ENCODE measurements around the gene EIF4G3. TPM values are rescaled to one million over a fixed set of nuclear protein-coding genes. Genes with fewer than 3 reads are reported as not detected.

EIF4G3 gene
- polyA plus RNA-seq, 1 donor (not counting 4 experiments of a cell fraction or from before 2014, with no cell fraction given), result 44.6 TPM

- Histone ChIP-seq H3K36me3 (ENCODE audit: control insufficient read depth in 2 of 2, extremely low read depth in 1 of 2, insufficient read depth in 2 of 2, low read length in 2 of 2) (no peaks in the 10 kb centered on the region), H3K4me3 (ENCODE audit: control insufficient read depth in 2 of 3, extremely low read depth in 1 of 3, insufficient read depth in 2 of 3, low read depth in 1 of 3, low read length in 3 of 3) (peak overlapping the region; percentile 72 to 88 (median 81)), H3K4me1 (ENCODE audit: control insufficient read depth, extremely low read depth, insufficient read depth, low read length) (peaks cover 13% of the 10 kb centered on the region), H3K79me2 (ENCODE audit: control insufficient read depth, insufficient read depth, low read length) (peaks cover 33% of the 10 kb centered on the region), H3K9me1 (ENCODE audit: control insufficient read depth, extremely low read depth, insufficient read depth, low read length) (no peaks in the 10 kb centered on the region), H4K20me1 (ENCODE audit: control insufficient read depth, extremely low read depth, insufficient read depth, low read length) (peaks cover 12% of the 10 kb centered on the region), H3K9me3 (ENCODE audit: control insufficient read depth, low read depth, low read length) (no peaks in the 10 kb centered on the region), H2AFZ (ENCODE audit: control insufficient read depth, low read length) (peak overlapping the region; percentile 89), H3K27ac (ENCODE audit: control insufficient read depth, insufficient read depth, low read length) (peak overlapping the region; percentile 93), H3K4me2 (ENCODE audit: control insufficient read depth, extremely low read depth, insufficient read depth, low read depth, low read length) (peak overlapping the region; percentile 98), H3K9ac (ENCODE audit: control insufficient read depth, extremely low read depth, insufficient read depth, low read length) (peak overlapping the region; percentile 97), H3K27me3 (ENCODE audit: control insufficient read depth, extremely low read depth, insufficient read depth, low read length) (no peaks in the 10 kb centered on the region)
- FAIRE-seq (no peak), DNase-seq (ENCODE audit: low read depth, low spot score) (no peak)
- no peak for TF ChIP-seq EZH2 (IDR thresholded peaks at IDR 0.05; ENCODE audit: low read length)
- TF ChIP-seq, protein P1, sequence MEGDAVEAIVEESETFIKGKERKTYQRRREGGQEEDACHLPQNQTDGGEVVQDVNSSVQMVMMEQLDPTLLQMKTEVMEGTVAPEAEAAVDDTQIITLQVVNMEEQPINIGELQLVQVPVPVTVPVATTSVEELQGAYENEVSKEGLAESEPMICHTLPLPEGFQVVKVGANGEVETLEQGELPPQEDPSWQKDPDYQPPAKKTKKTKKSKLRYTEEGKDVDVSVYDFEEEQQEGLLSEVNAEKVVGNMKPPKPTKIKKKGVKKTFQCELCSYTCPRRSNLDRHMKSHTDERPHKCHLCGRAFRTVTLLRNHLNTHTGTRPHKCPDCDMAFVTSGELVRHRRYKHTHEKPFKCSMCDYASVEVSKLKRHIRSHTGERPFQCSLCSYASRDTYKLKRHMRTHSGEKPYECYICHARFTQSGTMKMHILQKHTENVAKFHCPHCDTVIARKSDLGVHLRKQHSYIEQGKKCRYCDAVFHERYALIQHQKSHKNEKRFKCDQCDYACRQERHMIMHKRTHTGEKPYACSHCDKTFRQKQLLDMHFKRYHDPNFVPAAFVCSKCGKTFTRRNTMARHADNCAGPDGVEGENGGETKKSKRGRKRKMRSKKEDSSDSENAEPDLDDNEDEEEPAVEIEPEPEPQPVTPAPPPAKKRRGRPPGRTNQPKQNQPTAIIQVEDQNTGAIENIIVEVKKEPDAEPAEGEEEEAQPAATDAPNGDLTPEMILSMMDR (optimal IDR thresholded peaks at IDR 0.05 in 1 of 3, IDR thresholded peaks at IDR 0.05 in 1 of 3, conservative IDR thresholded peaks at IDR 0.05 in 1 of 3; ENCODE audit: extremely low read depth in 1 of 3, insufficient read depth in 2 of 3, low read length in 3 of 3), result no peak
- dilution Hi-C loops (cut with MboI; ENCODE audit: extremely low pct_ligation_motif_present, low sequenced_read_pairs), result no loop called here
Measured at GRCh38 chr1:20787840-20788795, 388.6 kb downstream of the EIF4G3 start.

DNA sequence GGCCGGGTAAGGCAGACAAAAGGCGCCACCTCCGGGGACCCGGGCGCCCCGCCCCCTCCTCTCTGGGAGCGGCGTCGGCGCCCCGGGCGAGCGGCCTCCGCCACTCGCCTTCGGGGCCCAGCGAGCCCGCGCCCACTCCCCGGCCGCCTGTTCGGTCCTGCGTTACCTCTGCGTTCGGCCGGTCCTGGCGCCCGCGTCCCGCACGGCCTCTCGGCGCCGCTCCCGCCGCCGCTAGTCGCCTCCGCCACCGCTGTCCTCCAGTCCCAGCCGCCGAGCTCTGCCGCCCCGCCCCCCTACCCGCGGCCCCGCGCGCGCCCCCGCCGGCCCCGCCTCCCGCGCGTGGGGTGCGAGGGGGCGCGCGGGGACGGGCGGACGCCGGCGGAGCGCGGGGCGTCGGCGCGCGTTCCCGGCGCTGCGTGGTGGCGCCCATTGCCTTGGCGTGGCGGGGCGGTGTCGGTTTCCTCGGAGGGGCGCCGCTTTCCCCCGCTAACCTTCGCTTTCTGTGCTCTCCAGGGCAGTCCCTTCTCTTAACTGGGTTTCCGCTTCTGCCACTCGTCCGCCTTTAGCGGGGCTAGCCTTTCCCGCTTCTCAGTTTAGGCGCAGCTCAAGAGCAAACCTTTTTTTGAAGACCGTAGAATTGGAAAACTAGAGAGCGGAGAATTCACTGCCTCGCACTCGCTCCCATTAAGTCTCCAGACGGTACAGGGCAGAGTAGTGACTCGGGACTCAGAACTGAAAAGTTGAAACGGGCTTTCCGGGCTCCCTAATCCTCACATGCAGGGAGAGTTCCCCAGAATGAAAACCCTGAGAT is 389.5 kb downstream of the EIF4G3 start, which contains the start of gene HP1BP3:
HP1BP3 (minus strand) TSS at position 279 of the 811 bp plus-strand sequence. CDS start 6,867 bp downstream, outside the sequence.
- no peak for DNase-seq (ENCODE audit: low read depth, low spot score)
- Histone ChIP-seq H3K4me2 (ENCODE audit: control insufficient read depth, extremely low read depth, insufficient read depth, low read depth, low read length) (peak within 1 kb of the TSS; percentile 98), H3K27me3 (ENCODE audit: control insufficient read depth, extremely low read depth, insufficient read depth, low read length) (no peaks in the 10 kb centered on the region), H2AFZ (ENCODE audit: control insufficient read depth, low read length) (peak within 1 kb of the TSS; percentile 89), H3K4me1 (ENCODE audit: control insufficient read depth, extremely low read depth, insufficient read depth, low read length) (peaks cover 13% of the 10 kb centered on the region), H3K9me1 (ENCODE audit: control insufficient read depth, extremely low read depth, insufficient read depth, low read length) (no peaks in the 10 kb centered on the region), H3K4me3 (ENCODE audit: control insufficient read depth in 2 of 3, extremely low read depth in 1 of 3, insufficient read depth in 2 of 3, low read depth in 1 of 3, low read length in 3 of 3) (peak within 1 kb of the TSS; percentile 72 to 96 (median 88)), H3K9me3 (ENCODE audit: control insufficient read depth, low read depth, low read length) (no peaks in the 10 kb centered on the region), H3K27ac (ENCODE audit: control insufficient read depth, insufficient read depth, low read length) (peak within 1 kb of the TSS; percentile 93), H3K9ac (ENCODE audit: control insufficient read depth, extremely low read depth, insufficient read depth, low read length) (peak within 1 kb of the TSS; percentile 97), H3K79me2 (ENCODE audit: control insufficient read depth, insufficient read depth, low read length) (peaks cover 41% of the 10 kb centered on the region), H3K36me3 (ENCODE audit: control insufficient read depth in 2 of 2, extremely low read depth in 1 of 2, insufficient read depth in 2 of 2, low read length in 2 of 2) (no peaks in the 10 kb centered on the region), H4K20me1 (ENCODE audit: control insufficient read depth, extremely low read depth, insufficient read depth, low read length) (peaks cover 12% of the 10 kb centered on the region)
- no peak for FAIRE-seq
- no peak for TF ChIP-seq EZH2 (IDR thresholded peaks at IDR 0.05; ENCODE audit: low read length)
- TF ChIP-seq, protein P1 (optimal IDR thresholded peaks at IDR 0.05 in 1 of 3, IDR thresholded peaks at IDR 0.05 in 1 of 3, conservative IDR thresholded peaks at IDR 0.05 in 1 of 3; ENCODE audit: extremely low read depth in 1 of 3, insufficient read depth in 2 of 3, low read length in 3 of 3), result no peak
- dilution Hi-C loops (cut with MboI; ENCODE audit: extremely low pct_ligation_motif_present, low sequenced_read_pairs), result no loop called here
